T-helper 2 cell (primary cell): ENCODE measurements around the gene GNPNAT1.
A peak's percentile ranks its signal among the peaks of the same experiment; 100 is the strongest.

Experiments
- DNase-seq, 5 experiments: peaks; one replicate each; pipeline versions ENCODE4 v3.0.0 to v3.0.0-alpha.2; 2012 to 2022
- total RNA-seq, 2 donors: gene quantifications; one replicate each; lab custom pipeline; 2026; lab: John Stamatoyannopoulos, UW

GNPNAT1 gene
- 10.0 to 18.8 reads per million in 2 donors for total RNA-seq

DNA sequence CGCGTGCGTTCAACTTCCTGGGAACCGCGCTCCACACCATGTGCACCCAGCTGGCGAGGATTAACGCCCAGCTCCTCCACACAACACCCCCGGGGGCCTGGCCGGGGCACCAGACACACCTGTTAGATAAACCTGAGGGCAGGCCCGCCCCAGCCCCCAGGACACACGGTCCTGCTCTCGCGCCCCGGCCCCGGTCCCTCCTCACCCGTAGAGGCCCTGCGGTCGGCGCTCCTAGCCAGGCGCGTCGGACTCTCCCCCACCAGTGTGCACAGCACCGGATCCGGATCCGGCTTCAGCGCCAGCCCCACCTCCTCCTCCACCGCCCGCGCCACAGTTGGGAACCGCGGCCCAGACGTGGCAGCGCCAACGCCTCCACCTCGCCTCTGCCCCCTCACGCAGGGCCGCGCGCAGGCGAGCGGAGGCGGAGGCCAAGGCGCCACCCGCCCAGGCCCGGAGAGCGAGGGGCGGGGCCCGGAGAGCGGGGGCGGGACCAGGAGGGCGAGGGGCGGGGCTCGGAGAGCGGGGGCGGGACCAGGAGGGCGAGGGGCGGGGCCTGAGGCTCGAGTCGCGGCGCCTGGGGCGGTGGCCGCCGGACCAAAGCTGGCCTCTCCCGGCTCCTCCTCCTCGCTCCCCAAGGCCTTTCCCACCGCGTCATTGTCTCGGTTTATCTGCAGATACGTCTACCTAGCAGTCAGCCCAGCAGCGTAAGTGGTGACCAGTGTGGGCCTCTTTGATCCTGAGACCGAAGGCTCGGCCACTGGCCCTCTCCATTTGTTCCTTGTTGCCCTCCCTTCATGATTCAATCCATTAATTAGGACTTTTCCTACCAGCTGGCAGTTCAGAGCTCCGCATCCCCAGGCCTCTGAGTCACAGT, at the start of gene GNPNAT1:
Gene GNPNAT1 (minus strand): TSS at position 385 of the 874 bp plus-strand sequence. CDS start 6,957 bp downstream, outside the sequence.
- DNase-seq, result peak; percentile 63 to 96 (median 86)

DNA sequence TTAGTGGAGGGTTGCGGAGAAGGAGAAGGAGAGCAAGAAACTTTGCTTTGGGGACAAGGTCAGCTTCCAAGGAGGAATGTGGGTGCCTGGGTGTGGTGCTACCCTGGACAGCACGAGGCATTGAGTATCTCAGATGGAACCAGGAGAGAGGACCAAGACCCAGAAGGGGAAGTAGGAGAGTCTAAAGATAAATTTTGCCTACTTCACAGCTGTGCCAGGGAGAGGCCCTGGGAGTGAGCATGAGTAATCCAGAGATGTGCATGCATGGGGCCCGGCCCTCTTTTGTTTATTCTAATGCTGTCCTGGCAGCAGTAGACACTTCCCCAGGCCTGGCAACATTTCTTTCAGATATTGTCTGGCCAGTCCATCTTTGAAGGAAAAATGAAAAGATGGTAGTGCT, 49.5 kb upstream of the GNPNAT1 start:
- no peak for DNase-seq

DNA sequence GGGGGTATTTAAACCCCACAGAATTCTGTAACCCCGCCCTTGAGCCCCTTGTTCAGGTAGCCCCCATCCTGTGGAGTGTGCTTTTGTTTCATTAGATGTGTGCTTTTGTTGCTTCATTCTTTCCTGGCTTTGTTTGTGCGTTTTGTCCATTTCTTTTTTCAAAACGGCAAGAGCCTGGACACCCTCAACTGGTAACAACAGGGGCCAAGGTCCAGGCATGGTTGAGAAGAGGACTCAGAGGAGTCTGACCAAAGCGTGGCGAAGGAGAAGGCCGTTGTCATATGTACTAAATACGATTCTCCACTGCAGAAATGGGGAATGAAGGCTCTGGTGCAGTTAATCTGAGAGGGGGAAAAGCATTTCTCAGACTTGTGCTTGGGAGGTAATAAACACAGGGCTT, 46.0 kb upstream of the GNPNAT1 start:
- no peak for DNase-seq

DNA sequence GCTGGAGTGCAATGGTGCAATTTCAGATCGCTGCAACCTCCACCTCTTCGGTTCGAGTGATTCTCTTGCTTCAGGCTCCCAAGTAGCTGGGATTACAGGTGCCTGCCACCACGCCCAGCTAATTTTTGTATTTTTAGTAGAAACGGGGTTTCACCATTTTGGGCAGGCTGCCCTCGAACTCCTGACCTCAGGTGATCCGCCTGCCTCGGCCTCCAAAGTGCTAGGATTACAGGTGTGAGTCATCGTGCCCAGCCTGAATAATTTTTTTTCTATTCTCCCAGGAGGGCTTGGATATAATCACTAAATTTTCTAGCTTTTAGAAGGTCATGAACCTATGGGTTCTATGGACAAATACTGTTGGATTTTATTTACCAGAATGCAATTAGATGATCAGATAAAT, 44.7 kb upstream of the GNPNAT1 start:
- DNase-seq, result no peak

DNA sequence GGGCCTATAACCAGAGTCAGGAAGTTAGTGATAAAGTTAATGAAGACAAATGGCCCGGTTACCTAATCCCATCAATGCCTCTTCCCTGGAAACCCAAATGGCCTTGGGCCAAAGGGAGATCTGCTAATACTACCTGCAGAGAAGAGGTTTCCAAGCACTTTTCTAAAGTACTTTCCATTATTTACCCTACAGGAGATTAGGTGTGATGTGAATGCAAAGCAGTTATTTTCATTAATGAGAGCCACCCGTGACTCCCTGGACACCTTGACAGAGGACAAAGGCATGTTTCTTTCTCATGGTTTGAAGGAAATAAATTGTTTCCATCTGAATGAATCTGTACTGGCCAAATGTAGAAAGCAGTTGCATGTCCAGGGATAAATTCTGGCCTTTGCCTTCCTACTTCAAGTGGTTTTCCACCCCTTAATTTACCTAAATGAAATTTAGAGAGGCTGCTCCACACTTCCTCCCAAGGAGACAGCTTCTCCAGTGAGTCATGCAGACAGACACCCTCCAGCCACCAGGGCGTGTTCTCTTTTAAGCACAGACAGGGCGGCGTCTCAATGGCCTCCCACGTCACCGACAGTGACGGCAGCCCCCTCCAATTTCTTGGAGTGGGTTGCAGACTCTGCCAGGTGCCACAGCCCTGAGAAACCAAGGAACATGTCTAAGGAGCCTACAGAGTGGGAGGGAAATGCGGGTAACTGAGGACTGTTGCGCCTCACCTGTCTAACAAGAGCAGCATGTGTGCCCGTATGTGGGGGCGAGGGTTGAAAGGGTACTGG, 43.9 kb upstream of the GNPNAT1 start:
- DNase-seq, result no peak

DNA sequence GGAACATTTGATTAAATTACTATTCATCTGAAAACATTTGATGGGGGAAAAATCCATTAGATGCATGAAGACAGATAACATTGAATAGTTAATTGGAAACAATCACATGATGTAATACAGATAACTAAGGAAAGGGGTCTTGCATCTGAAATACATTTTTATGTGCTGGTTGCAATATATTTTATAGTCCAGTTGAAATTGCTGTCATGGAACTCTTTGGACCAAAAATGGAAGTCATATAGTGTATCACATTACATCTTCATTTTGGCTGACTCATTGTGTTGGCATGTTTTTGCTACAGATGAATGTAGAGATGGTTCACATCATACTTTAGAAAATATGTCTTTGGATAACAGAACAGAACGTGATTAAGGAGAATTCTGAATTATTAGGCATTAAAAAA, 43.0 kb upstream of the GNPNAT1 start:
- DNase-seq, result no peak

DNA sequence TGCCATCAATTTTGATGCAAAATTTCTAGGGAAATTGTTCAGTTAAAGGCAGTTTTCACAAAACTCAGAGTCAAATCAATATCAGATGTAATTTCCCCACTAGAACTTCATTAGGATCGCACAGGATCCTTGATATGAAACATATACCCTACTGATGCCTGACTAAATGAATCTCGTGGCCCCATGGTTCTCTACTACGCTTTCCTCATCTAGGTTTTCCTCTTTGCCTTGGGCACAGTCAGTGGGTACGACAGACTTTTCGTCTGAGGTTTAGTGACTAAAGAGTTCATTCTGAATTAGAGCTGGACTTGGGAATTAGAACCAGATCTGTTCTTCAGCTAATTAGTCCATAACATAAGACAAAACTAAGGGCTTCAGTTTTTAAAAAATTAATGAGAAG, 42.5 kb upstream of the GNPNAT1 start:
- no peak for DNase-seq

DNA sequence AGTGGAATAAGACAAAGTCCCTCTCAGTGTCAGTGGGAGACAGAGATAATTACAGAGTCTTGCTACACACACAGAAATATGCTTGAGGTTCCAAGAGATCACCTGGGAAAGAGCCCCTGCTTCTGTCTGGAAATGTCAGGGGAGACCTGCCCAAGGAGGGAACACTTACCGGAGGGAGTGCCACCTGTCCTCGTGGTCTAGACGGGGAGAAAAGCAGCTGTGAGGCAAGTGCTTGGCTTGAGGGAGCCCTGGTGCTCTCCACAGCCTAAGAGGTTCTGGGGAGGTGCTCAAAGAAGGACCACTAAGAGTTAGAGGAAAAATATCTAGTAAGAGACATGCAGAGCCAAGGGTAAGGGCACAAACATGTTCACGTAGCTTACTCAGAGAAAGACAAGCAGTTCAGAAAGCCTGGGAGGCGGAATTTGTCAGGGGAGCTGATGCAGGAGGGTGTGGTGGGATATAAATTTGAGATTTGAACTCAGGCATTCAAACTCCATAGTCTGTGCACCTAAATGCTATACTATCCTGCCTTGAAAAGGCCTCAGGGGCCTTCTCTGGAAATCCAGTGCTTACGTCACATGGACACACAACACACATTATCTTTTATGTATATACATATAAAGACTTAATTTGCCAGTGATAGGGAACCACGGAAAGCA, 38.2 kb upstream of the GNPNAT1 start:
- DNase-seq, result no peak

DNA sequence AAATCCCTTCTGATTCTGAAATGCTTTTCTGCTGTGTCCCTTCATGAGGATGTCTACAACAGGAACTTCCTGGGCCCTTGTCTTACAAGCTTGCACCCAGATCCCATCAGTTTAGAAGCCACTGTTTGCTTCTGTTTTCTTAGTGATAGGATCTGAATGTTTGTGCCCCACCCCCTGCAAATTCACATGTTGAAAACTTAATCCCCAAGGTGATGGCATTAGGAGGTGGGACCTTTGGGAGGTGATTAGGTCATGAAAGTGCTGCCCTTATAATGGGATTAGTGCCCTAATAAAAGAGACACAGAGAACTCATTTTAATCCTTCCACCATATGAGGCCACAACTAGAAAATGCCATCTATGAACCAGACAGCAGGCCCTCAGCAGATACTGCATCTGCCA, 36.0 kb upstream of the GNPNAT1 start:
- DNase-seq, result no peak

DNA sequence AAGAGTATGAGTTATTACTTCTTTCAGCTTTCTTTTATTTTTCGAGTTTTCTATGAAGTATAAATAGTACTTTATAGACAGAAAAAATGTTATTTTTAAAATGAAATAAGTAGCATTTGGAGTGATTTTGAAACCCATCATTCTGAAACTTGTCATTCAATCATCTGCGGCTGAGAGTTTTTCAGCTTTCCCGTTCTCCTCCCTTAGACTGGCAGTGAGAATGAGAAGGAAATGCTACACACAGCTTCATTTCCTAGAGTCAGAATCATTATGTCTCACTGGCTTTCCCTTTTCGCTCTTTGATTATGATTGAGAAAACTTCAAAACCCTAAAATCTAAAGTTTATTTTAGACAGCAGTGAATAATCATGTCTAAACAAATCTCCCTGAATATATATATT, 33.7 kb upstream of the GNPNAT1 start:
- DNase-seq, result no peak

DNA sequence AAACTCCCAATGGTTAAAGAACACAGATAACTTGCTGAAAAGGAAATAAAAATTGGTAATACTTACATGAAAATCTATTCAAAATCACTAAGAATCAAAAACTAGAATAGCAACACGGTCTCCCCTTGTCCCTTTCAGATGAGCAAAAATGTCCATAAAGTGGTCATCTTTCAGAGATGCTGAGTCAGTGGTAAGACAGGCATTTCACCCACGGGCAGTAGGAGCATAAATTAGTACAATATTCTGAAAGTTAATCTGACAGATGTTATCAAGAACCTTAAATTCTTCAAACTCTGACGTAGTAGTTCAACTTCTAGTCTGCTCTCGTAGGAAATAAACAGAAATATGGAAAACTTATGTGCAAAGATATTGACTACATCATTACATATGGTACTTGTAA, 33.1 kb upstream of the GNPNAT1 start:
- DNase-seq, result no peak

DNA sequence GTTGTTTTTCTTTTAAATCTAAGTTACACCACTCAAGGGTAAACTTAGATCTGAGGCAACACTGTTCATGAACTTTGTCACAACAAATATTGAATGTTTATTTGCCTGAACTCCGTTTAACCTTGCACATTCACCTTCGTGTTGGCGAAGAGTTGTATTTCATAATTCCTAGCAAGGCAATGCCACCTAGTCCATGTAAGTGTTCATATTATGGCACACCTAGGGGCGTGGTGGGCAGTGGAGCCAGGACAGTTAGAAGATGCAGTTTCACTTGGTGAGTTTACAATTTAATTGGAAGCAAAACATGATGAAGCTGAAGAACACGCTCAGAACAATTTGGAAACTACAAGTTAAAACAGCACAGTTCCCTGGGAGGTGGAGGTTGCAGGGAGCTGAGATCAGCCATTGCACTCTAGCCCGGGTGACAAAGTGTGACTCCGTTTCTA, 30.4 kb upstream of the GNPNAT1 start:
- no peak for DNase-seq

DNA sequence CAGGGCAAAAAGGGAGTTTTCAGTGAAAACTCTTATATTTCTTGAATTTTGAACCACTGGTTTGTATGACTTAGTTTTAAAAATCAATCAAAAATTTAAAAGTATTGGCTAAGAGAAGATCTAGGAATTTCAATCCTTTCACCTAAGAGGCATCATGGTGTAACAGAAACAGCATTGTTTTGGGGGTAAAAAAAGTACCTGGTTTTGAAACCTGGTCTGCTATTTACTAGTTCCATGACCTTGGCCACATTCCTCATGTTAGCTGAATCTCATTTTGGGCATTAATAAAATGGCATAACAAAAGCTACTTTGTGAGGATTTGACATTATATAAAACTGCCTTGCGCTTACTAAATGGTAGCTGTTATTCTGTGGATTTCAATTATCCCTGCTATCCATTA, 16.7 kb upstream of the GNPNAT1 start:
- no peak for DNase-seq

DNA sequence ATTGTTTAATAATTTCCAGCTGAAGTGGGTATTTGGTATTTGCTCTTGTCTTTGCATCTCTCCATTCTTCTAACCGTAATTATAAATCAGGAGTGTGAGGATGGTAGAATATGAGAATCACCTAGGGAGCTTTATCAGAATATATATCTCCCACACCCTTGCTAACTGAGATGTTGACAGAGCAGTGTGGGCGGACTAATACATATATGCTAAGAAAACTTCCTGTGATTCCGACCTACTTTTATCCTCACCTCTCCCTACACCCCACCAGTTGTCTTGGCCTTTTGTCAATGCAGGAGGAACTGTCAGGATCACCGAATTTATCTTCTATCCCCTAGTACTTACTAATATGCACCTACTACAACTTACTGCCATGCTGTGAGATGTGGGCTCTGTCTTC, 14.7 kb upstream of the GNPNAT1 start:
- DNase-seq, result no peak

DNA sequence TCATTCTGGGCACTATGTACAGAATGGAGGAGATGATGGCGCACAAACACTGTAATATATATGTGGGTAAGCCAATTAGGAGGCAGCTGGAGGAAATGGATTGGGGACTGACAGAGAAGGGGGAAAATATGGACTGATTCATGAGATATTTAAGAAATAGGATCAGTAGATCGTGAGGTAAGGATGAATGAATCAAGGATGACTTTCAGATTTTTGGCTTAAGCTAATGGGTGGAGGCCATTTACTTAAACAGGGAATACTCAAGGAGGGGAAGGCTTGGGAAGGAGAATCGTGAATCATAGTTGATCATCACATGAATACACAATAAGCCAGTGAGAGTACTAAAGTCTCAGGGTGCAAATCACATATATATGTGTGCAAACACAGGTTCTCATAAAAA, 11.2 kb upstream of the GNPNAT1 start:
- no peak for DNase-seq

DNA sequence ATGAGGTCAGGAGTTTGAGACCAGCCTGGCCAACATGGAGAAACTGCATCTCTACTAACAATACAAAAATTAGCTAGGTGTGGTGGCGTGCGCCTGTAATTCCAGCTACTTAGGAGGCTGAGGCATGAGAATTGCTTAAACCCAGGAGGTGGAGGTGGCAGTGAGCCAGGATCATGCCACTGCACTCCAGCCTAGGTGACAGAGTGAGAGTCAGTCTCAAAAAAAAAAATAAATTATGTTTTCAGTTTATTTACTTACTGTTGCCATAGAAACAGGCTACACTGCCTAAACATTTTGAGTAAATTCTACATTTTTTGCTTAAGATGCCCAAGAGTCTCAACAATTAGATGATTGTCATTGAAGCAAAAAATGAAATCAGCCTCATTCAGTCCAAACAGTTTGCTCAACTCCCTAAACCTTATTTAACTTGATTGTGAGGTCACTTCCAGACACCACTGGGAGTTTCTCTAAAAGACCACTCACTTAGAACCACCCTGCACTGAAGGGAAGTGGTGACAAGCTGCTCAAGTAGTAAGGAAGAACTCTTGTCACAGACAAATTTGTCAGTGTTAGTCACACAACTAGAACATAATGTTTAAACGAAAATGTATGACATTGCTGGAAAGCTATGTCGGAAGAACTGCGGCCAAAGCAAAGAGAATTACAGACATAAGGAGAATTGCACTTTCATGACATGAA, 9.8 kb upstream of the GNPNAT1 start:
- DNase-seq, result no peak

DNA sequence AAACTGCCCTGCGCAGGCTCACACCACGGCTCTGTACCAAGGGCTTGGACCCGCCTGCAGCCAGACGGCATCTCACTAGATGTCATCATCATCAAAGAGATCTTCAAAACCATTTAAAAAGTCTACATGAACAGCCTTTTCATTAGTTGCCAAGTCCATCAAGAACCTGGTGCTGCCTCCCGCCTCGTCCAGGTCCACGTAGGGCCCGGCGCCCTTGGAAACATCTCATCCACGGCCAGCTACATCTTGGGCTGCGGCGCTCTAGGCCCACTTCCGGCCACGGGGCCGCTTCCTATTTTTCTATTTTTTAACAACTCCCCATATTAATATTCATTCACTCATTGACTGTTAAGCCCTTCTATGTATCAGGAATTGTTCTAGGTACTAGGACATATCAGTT, 7.4 kb upstream of the GNPNAT1 start:
- no peak for DNase-seq

DNA sequence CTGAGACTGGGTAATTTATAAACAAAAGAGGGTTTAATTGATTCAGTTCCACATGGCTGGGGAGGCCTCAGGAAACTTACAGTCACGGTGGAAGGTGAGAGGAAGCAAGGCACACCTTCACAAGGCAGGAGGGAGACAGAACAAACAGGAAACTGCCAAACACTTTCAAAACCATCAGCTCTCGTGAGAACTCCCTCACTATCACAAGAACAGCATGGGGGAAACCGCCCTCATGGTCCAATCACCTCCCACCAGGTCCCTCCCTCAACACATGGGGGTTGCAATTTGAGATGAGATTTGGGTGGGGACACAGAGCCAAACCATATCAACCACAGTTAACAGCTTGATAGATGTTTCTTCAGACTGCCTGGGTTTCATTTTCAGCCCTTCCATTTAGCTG, 6.2 kb upstream of the GNPNAT1 start:
- peak in 1 of 5 experiments; percentile 46 for DNase-seq

DNA sequence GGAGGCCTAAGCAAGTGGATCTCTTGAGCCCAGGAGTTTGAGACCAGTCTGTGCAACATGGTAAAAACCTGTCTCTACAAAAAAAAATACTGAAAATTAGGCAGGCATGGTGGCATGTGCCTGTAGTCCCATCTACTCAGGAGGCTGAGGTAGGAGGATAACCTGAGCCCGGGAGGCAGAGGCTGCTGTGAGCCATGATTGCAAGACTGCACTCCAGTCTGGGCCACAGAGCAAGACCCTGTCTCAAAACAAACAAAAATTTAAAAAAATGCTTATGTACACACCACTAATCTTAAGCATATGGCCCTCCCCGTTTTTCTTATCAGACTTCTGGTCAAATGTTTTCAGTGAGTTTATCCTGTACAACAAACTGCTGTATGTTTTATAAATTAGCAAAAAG, 1.7 kb upstream of the GNPNAT1 start:
- no peak for DNase-seq

DNA sequence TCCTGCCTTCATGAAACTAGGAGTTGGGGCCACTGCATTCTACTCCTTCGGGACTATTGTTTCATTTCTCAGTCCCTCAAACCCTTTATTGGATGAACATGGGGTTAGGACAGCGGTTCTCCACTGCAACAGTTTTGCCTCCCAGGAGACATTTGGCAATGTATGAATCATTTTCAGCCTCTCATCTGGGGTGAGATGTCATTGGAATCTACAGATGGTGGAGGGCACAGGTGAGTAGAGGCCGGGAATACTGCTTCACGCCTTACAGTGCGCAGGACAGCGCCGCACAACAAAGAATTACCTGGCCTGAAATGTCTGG, 649 bp upstream of the GNPNAT1 start:
- DNase-seq, result no peak

DNA sequence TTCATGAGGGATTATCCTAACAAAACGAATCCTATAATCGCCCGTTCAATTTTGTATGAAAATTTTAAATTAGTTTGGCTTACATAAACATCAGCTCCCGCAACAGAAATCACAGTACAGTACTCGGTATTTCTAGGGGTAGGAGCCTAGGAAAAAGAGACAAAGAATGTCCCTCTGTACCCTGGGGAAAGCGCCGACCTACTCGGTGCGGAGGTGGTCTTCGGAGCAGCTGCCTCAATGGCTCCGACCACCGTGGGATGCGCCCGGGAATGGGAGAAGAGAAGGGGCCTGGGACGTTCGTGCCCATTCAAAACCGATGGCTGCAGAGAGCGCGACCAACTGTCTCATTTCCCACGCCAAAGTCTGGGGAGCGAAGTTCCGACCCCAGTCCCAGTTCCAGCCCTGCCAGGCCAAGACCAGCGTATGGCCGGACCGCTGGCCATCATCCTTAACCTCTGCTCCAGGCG, 618 bp downstream of the GNPNAT1 start:
- DNase-seq, result no peak

DNA sequence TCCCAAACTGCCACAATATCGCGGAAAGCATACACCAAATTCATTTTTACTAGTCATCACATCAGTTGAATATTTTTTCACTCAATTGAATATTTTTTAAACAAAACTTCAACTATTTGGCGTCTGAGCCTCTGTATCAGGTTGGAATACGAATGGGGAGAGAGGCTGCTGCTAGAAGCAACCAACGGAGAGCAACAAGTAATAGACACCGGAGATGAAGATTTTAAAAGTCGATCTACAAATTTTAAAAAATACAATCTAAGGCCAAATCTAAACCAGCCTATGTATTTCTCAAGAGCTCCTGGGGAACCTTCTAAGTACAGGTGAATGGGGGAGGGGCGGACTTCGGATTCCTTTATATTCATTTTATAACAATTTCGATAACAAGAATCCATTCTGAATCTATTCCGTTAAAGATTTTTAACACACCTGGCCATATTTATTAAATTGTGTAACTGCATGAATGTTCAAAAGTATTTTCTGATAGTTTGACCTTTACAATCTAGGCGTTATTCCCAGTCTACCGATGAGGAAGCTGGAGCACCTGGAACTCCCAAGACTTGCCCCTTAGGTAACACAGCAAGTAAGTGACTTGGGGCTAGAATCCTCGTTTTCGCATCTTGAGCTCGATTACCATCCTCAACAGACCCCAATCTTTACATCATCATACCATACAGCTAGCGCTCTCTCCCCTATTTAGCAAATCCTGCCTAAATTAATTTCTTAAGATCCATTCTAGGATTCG, 1.2 kb downstream of the GNPNAT1 start:
- DNase-seq, result no peak
